ENCODE results near the gene PARP1. TPM values are rescaled to one million over a fixed set of nuclear protein-coding genes. Genes with fewer than 3 reads are reported as not detected.

PARP1 gene
- total RNA-seq, 1 donor from 2014 or later, result 67.9 TPM

Other genes starting within 250 kb of the PARP1 start
- gene ACBD3, start 221.4 kb downstream of the PARP1 start, total RNA-seq, result 22.7 and 33.9 TPM in 2 replicates
- gene MIXL1, start 184.4 kb downstream of the PARP1 start, total RNA-seq, result under 0.01 TPM in 1 of 2 replicates, not detected in the other
- gene LIN9, start 98.9 kb downstream of the PARP1 start, total RNA-seq, result 3.0 and 3.7 TPM in 2 replicates
- gene STUM, start 140.7 kb upstream of the PARP1 start, total RNA-seq, result under 0.01 and 0.20 TPM in 2 replicates

Measured in lung microvascular endothelial cell (primary cell).